IPS-18c (cell line): ENCODE measurements around the gene HNRNPA1.

ENCODE experiments used
- H3K4me3 ChIP-seq: 2 replicates; pipeline ENCODE4 v1.7.0; 2013; ENCODE audit warnings: low read depth, mild to moderate bottlenecking, low read length, moderate library complexity; ENCODE audit not compliant: insufficient read depth
- H3K9me3 ChIP-seq: one replicate; pipeline ENCODE4 v1.6.1; 2013; ENCODE audit warnings: mild to moderate bottlenecking, low read length, moderate library complexity; ENCODE audit not compliant: control insufficient read depth, insufficient read depth

Gene HNRNPA1

DNA sequence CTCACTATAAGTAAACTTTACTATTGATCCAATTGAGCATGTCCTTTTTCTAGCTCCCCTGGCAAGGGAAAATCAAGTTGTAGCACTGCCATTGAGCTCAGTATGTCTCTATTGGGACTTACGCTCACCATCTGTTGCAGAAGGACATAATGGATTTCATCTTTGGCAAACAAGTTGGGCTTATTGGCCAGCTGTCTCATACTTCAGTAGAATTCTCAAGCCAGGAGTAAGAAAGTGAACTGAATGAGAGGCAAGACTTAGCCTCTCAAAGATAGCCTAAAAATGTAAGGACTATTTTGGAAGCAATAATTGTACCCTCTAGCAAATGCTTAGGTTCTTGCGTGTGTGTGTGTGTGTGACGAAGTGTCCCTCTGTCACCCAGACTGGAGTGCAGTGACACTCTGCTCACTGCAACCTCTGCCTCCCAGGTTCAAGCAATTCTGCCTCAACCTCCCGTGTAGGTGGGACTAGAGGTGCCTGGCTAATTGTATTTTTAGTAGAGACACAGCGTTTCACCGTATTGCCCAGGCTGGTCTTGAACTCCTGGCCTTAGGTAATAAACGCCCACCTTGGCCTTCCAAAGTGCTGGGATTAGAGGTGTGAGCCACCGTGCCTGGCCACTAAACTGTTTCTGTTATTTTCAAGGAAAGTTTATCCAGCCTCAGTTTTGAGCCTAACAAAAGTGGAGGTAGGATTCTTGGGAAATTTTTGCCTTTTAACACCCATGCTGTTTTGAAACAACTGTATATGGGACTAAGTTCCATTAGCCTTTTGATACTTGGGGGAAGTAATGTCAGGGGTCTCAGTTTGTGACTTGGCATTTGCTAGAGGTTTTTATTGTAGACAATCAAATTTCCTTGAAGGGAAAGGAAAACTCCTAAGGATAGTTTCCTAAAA, 7.0 kb downstream of the HNRNPA1 start:
- H3K4me3 ChIP-seq: no peak overlapping the region
- no peaks in the 10 kb centered on the region for H3K9me3 ChIP-seq

- Histone ChIP-seq H3K4me3 (no peak overlapping the region), H3K9me3 (no peaks in the 10 kb centered on the region)
These were observed 11.8 kb downstream of the HNRNPA1 start for GRCh38 chr12:54292083-54292930.

DNA sequence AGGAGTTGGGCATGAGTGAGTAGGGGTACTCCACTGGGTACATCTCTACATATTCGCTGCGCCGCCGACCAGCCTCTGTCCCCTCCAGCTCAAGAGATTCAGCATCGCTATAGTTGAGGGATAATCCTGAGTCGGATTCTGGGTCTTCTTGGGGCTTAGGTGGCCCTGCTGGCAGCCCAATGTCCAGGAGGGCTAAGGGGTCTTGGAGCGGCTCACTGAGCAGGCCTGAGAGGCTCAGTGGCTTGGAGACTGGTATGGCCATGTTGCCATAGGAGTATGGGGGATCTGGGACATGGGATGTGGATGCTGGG, 12.4 kb downstream of the HNRNPA1 start:
- Histone ChIP-seq H3K4me3 (no peak overlapping the region), H3K9me3 (no peaks in the 10 kb centered on the region)

DNA sequence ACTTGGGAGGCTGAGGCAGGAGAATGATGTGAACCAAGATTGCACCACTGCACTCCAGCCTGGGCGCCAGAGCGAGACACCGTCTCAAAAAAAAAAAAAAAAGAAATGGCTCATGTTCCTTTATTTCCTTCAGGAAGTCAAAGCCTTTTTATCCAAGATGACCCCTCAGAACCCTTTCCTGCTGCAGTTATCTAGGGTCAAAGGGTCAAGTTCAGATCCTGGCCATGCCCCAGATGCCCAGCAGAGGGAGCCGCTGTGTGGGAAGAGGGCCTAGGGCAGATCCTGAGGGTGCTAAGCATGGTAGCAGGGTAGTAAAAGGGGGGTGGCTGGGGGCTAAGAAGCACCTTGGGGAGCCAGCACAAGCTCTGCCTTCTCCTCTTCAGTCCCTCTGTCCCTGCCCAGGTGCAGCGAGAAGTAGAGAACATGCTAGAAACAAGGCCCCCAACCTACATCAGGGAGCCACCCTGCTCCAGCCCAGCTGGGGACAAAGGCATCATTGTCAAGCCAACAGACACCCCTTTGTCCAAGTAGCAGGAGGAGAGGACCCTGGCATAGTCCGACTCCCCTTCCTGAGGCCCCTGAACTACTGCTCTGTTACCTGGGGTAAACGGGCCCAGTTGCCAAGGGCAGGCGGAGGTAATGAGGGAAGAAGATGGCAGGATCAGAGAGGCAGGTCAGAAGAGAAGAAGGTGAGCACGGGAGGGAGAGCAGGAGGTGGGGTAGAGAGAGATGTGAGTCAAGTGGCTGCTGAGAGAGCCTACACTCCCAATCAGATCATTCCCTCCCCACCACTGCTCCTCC, 13.8 kb downstream of the HNRNPA1 start:
- Histone ChIP-seq H3K4me3 (no peak overlapping the region), H3K9me3 (no peaks in the 10 kb centered on the region)

GRCh38 chr12:54294953-54295566, 14.5 kb downstream of the HNRNPA1 start:
- Histone ChIP-seq H3K9me3 (no peaks in the 10 kb centered on the region), H3K4me3 (no peak overlapping the region)

DNA sequence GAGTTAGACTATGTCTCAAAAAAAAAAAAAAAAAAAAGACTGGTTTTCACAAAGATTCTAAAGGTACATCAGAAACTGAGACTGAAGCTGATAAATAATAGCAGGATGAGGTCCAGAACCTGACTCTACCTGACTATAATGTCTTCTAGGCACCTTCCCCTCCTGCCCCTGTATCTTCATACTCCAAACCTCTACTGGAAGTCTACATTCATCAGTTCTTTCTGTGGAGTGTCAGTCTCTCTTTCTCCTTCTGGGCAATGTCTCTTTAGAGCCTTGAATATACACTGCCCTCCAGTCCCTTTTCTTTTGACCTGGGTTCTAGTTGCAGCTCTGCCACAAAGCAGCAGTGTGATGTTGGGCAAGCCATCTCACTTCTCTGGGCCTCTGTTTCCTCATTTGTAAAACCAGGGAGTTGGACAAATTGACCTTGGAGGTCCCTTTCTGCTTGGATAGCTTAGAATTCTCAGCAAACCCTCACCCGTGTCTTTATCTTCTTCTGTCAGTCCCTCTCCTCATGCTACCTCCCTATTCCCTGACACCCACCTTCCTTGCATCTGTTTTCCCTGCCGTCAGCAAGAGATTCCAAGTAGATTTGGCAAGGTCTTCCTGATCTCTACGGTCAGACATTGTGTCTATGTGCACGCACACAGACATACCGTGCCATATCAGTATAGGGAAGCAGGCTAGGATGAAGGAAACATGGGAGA, 16.0 kb downstream of the HNRNPA1 start:
- H3K4me3 ChIP-seq: no peak overlapping the region

DNA sequence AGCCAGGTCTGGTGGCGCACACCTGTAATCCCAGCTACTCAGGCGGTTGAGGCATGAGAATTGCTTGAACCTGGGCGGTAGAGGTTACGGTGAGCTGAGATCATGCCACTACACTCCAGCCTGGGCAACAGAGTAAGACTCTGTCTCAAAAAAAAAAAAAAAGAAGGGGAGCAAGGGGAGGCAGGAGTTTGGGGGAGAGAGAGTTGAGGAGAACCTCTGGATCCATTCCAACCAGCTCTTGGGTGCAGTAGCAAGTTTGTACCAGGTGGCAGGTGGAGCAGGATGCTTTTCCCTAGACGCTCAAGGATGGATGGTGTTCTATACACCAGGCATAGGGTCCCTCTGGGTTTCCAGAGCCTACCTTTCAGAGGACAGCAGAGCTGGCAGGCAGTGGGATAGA, 18.4 kb downstream of the HNRNPA1 start:
- Histone ChIP-seq H3K4me3 (no peak overlapping the region), H3K9me3 (no peaks in the 10 kb centered on the region)

More for the DNA sequence above, 16.0 kb downstream of the HNRNPA1 start:
- no peaks in the 10 kb centered on the region for H3K9me3 ChIP-seq

DNA sequence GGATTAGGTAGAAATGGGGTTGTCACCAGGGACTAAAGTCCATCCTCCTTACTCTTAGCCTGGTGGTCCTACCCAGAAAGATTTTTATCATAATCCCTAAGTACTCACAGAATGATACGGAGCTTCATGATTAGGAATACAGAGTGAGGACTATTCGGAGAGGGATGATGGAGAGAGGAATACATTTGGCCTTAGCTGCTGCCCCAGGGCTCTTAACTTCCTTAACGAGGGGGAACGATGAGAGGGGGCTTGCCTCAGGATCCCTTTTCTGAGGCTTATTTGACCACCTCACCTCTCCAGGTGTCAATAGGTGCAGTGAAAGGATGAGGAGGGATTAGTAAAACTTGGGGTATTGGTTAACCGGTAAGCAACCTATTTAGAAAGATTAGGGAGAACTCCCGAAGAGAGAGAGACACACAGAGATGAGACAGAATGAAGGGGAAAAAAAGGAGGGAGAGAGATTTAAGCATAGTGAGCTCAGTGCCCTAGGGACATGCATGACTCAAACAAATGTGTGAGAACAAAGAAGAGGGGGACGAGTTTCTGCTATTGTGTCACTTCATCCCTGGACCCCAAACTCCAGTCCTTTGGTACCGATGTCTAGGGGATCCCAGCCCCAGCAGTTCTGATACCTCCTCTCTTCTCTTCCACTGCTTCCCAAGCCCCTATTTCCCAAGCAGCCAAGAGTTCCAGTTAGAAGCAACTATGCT, 19.1 kb downstream of the HNRNPA1 start:
- Histone ChIP-seq H3K4me3 (peak overlapping the region; percentile 57; the same call in 1 of the 2 replicates), H3K9me3 (no peaks in the 10 kb centered on the region)

DNA sequence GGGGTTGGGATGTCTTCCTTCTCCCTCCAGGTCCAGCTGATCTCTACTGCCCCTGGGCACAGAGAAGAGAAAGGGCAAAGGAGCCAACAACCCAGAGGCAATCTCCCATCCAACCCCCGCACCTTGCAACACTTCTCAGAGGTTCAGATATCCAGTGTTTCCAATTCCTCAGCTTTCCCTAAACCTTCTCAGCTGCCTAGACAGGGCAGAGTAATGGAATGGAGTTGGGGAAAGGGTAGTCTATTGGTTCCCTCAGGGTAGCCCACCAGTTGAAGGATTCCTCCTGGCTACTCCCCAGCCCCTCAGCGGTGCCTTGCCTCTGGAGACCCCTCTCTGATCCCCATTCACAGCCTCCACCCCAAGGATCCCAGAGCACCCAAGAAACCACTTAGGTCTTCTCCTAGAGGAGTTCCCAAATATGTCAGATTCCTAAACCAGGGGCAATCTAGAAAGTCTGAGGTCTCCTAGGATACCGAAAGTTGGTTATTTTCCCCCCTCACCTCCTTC, 19.8 kb downstream of the HNRNPA1 start:
- Histone ChIP-seq H3K9me3 (no peaks in the 10 kb centered on the region), H3K4me3 (peak overlapping the region; percentile 57)

DNA sequence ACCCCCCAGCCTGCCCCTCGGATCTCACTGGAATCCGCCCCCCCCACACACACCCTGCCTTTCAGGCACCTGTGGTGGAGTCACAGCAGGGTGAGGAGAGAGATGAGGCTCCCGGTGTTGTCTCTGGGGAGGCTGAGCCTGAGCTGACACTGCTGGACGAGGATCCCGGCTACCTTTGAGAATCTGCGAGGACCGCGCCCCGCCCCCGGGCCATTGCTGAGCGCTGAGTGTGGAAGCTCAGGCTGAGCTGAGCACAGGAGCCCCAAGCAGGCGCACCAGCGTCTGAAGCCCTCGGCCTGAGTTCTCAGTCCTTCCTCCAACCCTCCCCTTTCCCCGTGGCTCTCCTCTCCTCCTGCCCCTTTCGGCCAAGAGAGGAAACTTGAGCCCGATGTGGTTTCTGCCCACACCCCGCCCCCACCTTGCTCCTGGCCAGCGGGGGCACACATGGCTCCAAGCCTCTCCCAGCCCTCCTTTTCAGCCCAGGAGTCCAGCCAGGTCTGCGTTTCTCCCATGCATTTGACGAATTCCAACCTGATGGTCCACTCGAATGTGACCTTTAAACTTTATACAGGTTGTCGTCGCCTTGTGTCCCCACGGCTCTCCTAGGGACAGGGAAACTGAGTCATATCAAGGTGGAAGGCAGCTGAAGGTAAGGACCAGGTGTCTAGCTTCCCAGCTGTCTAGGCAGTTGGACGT, 20.4 kb downstream of the HNRNPA1 start, which contains the start of gene NFE2:
TSS of gene NFE2 (minus strand) at position 284 of the 696 bp plus-strand sequence. CDS start 5,767 bp downstream, outside the sequence.
- no peaks in the 10 kb centered on the region for H3K9me3 ChIP-seq
- H3K4me3 ChIP-seq: peak within 1 kb of the TSS; percentile 57

DNA sequence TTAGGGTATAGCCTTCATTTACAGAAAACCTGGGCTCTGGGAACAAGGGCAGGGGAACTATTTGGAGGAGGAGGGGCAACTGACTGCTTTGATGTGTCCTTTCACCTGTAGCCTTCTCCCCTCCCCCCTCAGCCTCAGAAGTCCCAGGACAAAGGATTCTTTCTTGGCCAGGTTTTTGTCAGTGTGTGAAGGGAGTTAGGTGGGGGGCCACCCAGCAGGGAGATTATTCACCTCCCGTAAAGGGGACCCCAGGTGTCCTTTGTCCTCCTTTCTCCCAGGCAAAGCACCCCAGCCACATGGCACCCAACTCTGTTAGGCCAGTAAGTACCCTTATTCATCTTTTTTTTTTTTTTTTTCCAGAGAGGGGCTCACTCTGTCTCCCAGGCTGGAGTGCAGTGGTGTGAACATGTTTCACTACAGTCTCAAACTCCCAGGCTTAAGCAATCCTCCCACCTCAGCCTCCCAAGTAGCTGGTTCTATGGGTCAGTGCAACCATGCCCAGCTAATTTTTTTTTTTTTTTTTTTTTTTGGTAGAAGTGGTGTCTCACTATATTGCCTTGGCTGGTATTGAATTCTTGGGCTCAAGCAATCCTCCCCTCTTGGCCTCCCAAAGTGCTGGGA, 21.0 kb downstream of the HNRNPA1 start:
- H3K9me3 ChIP-seq: no peaks in the 10 kb centered on the region
- H3K4me3 ChIP-seq: peak overlapping the region; percentile 57

DNA sequence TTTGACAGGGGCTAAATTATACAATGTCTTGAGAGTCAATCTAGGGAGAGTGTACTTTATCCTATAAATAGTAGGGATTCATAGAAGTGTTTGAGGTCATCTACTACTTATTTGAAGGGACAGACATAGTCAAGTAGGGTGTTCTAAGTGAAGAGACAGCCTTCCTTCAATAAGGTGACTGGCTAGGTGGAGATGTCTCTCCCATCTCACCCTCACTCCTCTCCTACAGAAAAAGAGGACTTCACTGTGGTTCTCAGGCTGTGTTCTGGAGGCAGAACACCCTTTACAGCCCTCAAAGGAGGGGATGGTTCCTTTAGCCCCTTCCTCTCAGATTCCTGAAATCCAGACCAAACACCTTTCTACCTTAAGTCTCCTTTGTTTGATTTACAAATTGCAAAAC, 23.1 kb downstream of the HNRNPA1 start:
- H3K4me3 ChIP-seq: no peak overlapping the region
- H3K9me3 ChIP-seq: no peaks in the 10 kb centered on the region

GRCh38 chr12:54304187-54304810, 23.8 kb downstream of the HNRNPA1 start:
- Histone ChIP-seq H3K4me3 (peak overlapping the region; percentile 36; the same call in 1 of the 2 replicates), H3K9me3 (no peaks in the 10 kb centered on the region)

- Histone ChIP-seq H3K4me3 (no peak overlapping the region), H3K9me3 (no peaks in the 10 kb centered on the region)
These were observed 26.6 kb downstream of the HNRNPA1 start for GRCh38 chr12:54306925-54307741.
